Ishikawa (cell line): ENCODE measurements around the gene COMMD2.

Experiments used
- CEBPB ChIP-seq: IDR thresholded peaks from 2 replicates; pipeline ENCODE4 v1.6.1; 2012
- CREB1 ChIP-seq: IDR thresholded peaks from 2 replicates; pipeline ENCODE4 v1.6.1; 2012; ENCODE audit warnings: low read depth
- EGR1 ChIP-seq: IDR thresholded peaks from 2 replicates; pipeline ENCODE4 v1.6.1; 2012
- EP300 ChIP-seq: IDR thresholded peaks from 2 replicates; pipeline ENCODE4 v1.6.1; 2012; ENCODE audit warnings: borderline replicate concordance
- FOXM1 ChIP-seq: IDR thresholded peaks from 2 replicates; pipeline ENCODE4 v1.6.1; 2012; ENCODE audit warnings: low read depth, borderline replicate concordance
- MAX ChIP-seq: IDR thresholded peaks from 2 replicates; pipeline ENCODE4 v1.6.1; 2012
- NFIC ChIP-seq: IDR thresholded peaks from 2 replicates; pipeline ENCODE4 v1.6.1; 2012
- RAD21 ChIP-seq: IDR thresholded peaks from 2 replicates; pipeline ENCODE4 v1.6.1; 2012; ENCODE audit warnings: low read depth
- REST ChIP-seq: IDR thresholded peaks from 2 replicates; pipeline ENCODE4 v1.6.1; 2012; ENCODE audit warnings: low read depth, mild to moderate bottlenecking
- TAF1 ChIP-seq: IDR thresholded peaks from 2 replicates; pipeline ENCODE4 v1.6.1; 2012; ENCODE audit warnings: low read depth, mild to moderate bottlenecking
- TCF12 ChIP-seq: IDR thresholded peaks from 2 replicates; pipeline ENCODE4 v1.6.1; 2012; ENCODE audit warnings: low read depth
- TEAD4 ChIP-seq: IDR thresholded peaks from 2 replicates; pipeline ENCODE4 v1.6.1; 2012
- USF1 ChIP-seq: IDR thresholded peaks from 2 replicates; pipeline ENCODE4 v1.6.1; 2012
- YY1 ChIP-seq: IDR thresholded peaks from 2 replicates; pipeline ENCODE4 v1.6.1; 2012; ENCODE audit warnings: low read depth
- ZBTB7A ChIP-seq: IDR thresholded peaks from 2 replicates; pipeline ENCODE4 v1.6.1; 2012; ENCODE audit warnings: low read depth

COMMD2 gene

GRCh38 chr3:149763565-149764195 lies 11.4 kb upstream of the COMMD2 start:
- no peak for TF ChIP-seq RAD21
- TF ChIP-seq FOXM1: no peak
- TF ChIP-seq ZBTB7A: no peak
- no peak for TF ChIP-seq CEBPB
- no peak for TF ChIP-seq USF1
- TF ChIP-seq MAX: no peak
- TF ChIP-seq TEAD4: no peak
- TF ChIP-seq CREB1: no peak
- no peak for TF ChIP-seq TAF1
- no peak for TF ChIP-seq YY1
- no peak for TF ChIP-seq NFIC
- no peak for TF ChIP-seq TCF12
- no peak for TF ChIP-seq EP300

- TF ChIP-seq YY1: no peak
- TF ChIP-seq EGR1: no peak
- TF ChIP-seq USF1: no peak
- TF ChIP-seq NFIC: no peak
- TF ChIP-seq EP300: no peak
- no peak for TF ChIP-seq TEAD4
- TF ChIP-seq TAF1: no peak
- no peak for TF ChIP-seq CEBPB
- TF ChIP-seq ZBTB7A: no peak
These were observed 1.4 kb upstream of the COMMD2 start for GRCh38 chr3:149753717-149754116.

- TF ChIP-seq CREB1: no peak
- no peak for TF ChIP-seq TEAD4
- no peak for TF ChIP-seq CEBPB
- no peak for TF ChIP-seq NFIC
- no peak for TF ChIP-seq RAD21
- no peak for TF ChIP-seq EP300
- TF ChIP-seq EGR1: no peak
- no peak for TF ChIP-seq USF1
- TF ChIP-seq YY1: no peak
- TF ChIP-seq ZBTB7A: no peak
- TF ChIP-seq TAF1: no peak
- no peak for TF ChIP-seq MAX
- TF ChIP-seq REST: no peak
- no peak for TF ChIP-seq TCF12
- no peak for TF ChIP-seq FOXM1
These were observed 473 bp upstream of the COMMD2 start for GRCh38 chr3:149752788-149753136.

GRCh38 chr3:149751551-149751950 lies 738 bp downstream of the COMMD2 start:
- TF ChIP-seq EP300 (no peak), MAX (no peak), EGR1 (no peak), REST (no peak), TCF12 (no peak)

- TF ChIP-seq TAF1: no peak
- TF ChIP-seq NFIC: no peak
- TF ChIP-seq MAX: no peak
- no peak for TF ChIP-seq EGR1
- TF ChIP-seq CEBPB: no peak
- no peak for TF ChIP-seq USF1
- no peak for TF ChIP-seq RAD21
- TF ChIP-seq REST: no peak
- TF ChIP-seq EP300: no peak
- no peak for TF ChIP-seq ZBTB7A
- no peak for TF ChIP-seq FOXM1
- TF ChIP-seq TCF12: no peak
- TF ChIP-seq TEAD4: no peak
- TF ChIP-seq YY1: no peak
- no peak for TF ChIP-seq CREB1
These were observed 7.7 kb downstream of the COMMD2 start for GRCh38 chr3:149744606-149745005.
